Measurements from ENCODE around the gene CCDC80. TPM values are rescaled to one million over a fixed set of nuclear protein-coding genes. Genes with fewer than 3 reads are reported as not detected.

The CCDC80 gene
- total RNA-seq, 1 donor from 2014 or later, result 25.6 TPM

DNA sequence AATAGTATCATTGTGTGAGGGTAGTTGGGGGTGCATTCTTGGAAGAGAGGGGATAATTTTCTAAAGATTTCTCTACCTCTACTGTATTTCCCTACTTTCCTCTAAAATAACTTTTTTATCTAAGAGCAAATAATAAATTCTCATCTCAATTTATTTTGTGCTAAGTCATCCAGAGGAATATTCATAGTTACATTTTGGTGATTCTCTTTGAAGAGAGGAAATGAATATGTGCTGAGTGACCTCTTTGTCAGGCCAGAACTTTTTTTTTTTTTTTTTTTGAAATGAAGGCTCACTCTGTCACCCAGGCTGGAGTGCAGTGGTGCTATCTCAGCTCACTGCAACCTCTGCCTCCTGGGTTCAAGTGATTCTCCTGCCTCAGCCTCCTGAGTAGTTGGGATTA lies 15.1 kb upstream of the CCDC80 start:
- no peaks in the 10 kb centered on the region for H3K27me3 ChIP-seq (ENCODE audit: control insufficient read depth in 3 of 3, insufficient read depth in 3 of 3, low read length in 3 of 3)
- no peak overlapping the region for H3K4me3 ChIP-seq (ENCODE audit: low read length in 3 of 3)
- no peak overlapping the region for H3K27ac ChIP-seq (ENCODE audit: low read depth, low read length)
- H3K36me3 ChIP-seq (ENCODE audit: control insufficient read depth in 3 of 3, insufficient read depth in 3 of 3, low read length in 3 of 3), result no peaks in the 10 kb centered on the region
- H3K9me3 ChIP-seq (ENCODE audit: control insufficient read depth in 3 of 3, low read length in 3 of 3), result no peaks in the 10 kb centered on the region
- H3K4me1 ChIP-seq (ENCODE audit: control insufficient read depth in 3 of 3, insufficient read depth in 3 of 3, low read length in 3 of 3), result peaks cover 0 to 6% (median 0%) of the 10 kb centered on the region in 3 donors
- no peak overlapping the region for H3K9ac ChIP-seq (ENCODE audit: low read depth in 1 of 3, low read length in 3 of 3)

DNA sequence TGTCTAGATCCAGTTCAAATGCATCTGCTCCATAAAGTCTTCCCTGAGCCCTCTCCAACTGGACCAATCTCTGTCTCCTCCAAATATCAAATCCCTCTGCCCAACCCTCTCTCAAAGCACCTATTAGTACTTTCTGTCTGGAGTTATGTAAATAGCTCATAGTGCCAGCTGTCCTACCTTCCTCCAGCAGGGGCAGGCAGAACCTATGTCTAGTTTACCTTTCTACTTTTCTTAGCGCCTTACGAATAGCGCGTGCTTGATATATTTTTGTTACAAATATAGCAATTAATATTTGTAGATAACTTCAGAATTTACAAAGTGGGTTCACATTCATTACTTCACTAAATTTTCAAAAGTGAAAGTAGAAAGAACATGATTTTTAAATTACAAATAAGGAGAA lies 14.0 kb upstream of the CCDC80 start:
- Histone ChIP-seq H3K27ac (ENCODE audit: low read depth, low read length) (peak overlapping the region; percentile 59), H3K36me3 (ENCODE audit: control insufficient read depth in 3 of 3, insufficient read depth in 3 of 3, low read length in 3 of 3) (no peaks in the 10 kb centered on the region), H3K9ac (ENCODE audit: low read depth in 1 of 3, low read length in 3 of 3) (no peak overlapping the region)

DNA sequence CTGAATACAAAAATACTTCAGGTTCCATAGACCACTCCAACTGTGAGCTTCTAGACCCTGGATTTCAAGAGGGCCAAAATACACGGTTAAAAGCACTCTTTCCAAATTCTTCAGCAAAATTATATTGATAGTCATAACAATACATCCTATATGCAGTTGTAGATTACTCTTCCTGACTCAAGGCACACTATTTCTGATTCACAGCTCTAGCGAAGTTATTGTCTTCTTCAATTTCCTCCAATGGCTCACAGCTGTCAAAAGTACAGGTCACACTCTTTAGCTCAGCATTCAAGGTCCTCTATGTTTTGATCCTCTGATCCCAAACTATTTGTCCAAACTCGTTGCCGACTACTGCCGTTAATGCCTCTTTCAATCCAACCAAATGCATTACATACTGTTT lies 13.5 kb upstream of the CCDC80 start:
- H3K36me3 ChIP-seq (ENCODE audit: control insufficient read depth in 3 of 3, insufficient read depth in 3 of 3, low read length in 3 of 3), result no peaks in the 10 kb centered on the region
- no peaks in the 10 kb centered on the region for H3K9me3 ChIP-seq (ENCODE audit: control insufficient read depth in 3 of 3, low read length in 3 of 3)
- no peak overlapping the region for H3K4me3 ChIP-seq (ENCODE audit: low read length in 3 of 3)
- peaks cover 0 to 6% (median 0%) of the 10 kb centered on the region in 3 donors for H3K4me1 ChIP-seq (ENCODE audit: control insufficient read depth in 3 of 3, insufficient read depth in 3 of 3, low read length in 3 of 3)
- H3K27ac ChIP-seq (ENCODE audit: low read depth, low read length), result peak overlapping the region; percentile 59
- H3K27me3 ChIP-seq (ENCODE audit: control insufficient read depth in 3 of 3, insufficient read depth in 3 of 3, low read length in 3 of 3), result no peaks in the 10 kb centered on the region
- no peak overlapping the region for H3K9ac ChIP-seq (ENCODE audit: low read depth in 1 of 3, low read length in 3 of 3)

More for the DNA sequence above, 14.0 kb upstream of the CCDC80 start:
- peaks cover 0 to 6% (median 0%) of the 10 kb centered on the region in 3 donors for H3K4me1 ChIP-seq (ENCODE audit: control insufficient read depth in 3 of 3, insufficient read depth in 3 of 3, low read length in 3 of 3)
- no peak overlapping the region for H3K4me3 ChIP-seq (ENCODE audit: low read length in 3 of 3)
- no peaks in the 10 kb centered on the region for H3K9me3 ChIP-seq (ENCODE audit: control insufficient read depth in 3 of 3, low read length in 3 of 3)
- no peaks in the 10 kb centered on the region for H3K27me3 ChIP-seq (ENCODE audit: control insufficient read depth in 3 of 3, insufficient read depth in 3 of 3, low read length in 3 of 3)

DNA sequence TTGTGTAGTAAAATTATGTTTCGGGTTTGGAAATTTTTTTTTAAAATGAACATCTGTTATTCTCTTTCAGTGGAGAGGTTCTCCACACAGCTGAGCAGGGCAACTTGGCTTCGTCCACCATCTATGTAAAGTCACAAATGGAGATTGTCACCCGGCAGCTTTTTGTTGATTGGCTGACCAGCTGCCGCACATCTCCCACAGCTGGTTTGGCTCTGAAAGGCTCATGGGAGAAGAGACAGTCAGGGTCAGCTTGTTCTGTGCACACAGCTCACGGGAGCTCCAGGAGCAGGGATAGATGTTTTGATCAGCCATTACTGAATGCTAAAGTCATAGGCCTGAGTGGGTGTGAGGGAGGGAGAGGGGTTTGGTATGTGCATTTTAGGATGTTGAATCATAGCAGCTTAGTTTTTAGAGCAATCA lies 12.9 kb upstream of the CCDC80 start:
- Histone ChIP-seq H3K9ac (ENCODE audit: low read depth in 1 of 3, low read length in 3 of 3) (no peak overlapping the region), H3K4me3 (ENCODE audit: low read length in 3 of 3) (no peak overlapping the region), H3K27me3 (ENCODE audit: control insufficient read depth in 3 of 3, insufficient read depth in 3 of 3, low read length in 3 of 3) (no peaks in the 10 kb centered on the region), H3K9me3 (ENCODE audit: control insufficient read depth in 3 of 3, low read length in 3 of 3) (no peaks in the 10 kb centered on the region), H3K4me1 (ENCODE audit: control insufficient read depth in 3 of 3, insufficient read depth in 3 of 3, low read length in 3 of 3) (peaks cover 0 to 6% (median 0%) of the 10 kb centered on the region in 3 donors), H3K36me3 (ENCODE audit: control insufficient read depth in 3 of 3, insufficient read depth in 3 of 3, low read length in 3 of 3) (no peaks in the 10 kb centered on the region), H3K27ac (ENCODE audit: low read depth, low read length) (peak overlapping the region; percentile 59)

DNA sequence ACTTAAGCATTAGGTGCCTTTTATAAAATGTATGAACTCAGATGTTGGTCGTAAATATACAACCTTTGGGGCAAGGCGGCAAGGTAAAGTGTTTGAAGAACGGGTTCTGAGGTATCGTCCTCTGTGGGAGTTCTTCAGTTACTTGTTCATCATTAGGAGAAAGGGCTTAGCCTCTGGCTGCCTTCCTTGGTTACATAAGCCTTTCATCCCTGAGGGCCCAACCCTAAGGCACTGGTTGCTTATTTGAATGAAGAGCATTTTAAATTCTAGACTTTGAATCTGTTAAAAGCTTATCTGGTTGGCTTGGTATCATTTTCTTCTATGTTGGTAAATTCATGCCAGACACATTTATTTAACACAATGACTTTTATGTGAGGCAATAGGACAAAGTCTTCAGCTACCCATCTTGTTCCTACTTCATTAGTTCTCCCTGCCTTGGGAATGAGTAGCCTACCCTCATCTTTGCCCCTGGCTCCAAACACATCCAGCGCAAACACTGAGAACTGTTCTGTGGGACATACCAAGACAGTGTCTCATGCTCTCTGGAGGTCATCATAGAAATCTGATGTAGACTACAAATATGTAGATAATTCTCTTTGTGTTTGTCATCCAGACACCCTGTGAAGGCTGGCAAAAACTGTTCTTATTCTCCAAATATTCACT lies 12.4 kb upstream of the CCDC80 start:
- Histone ChIP-seq H3K9ac (ENCODE audit: low read depth in 1 of 3, low read length in 3 of 3) (no peak overlapping the region), H3K27me3 (ENCODE audit: control insufficient read depth in 3 of 3, insufficient read depth in 3 of 3, low read length in 3 of 3) (no peaks in the 10 kb centered on the region), H3K4me1 (ENCODE audit: control insufficient read depth in 3 of 3, insufficient read depth in 3 of 3, low read length in 3 of 3) (peaks cover 0 to 6% (median 0%) of the 10 kb centered on the region in 3 donors), H3K27ac (ENCODE audit: low read depth, low read length) (peak overlapping the region; percentile 59), H3K36me3 (ENCODE audit: control insufficient read depth in 3 of 3, insufficient read depth in 3 of 3, low read length in 3 of 3) (no peaks in the 10 kb centered on the region), H3K4me3 (ENCODE audit: low read length in 3 of 3) (no peak overlapping the region), H3K9me3 (ENCODE audit: control insufficient read depth in 3 of 3, low read length in 3 of 3) (no peaks in the 10 kb centered on the region)

DNA sequence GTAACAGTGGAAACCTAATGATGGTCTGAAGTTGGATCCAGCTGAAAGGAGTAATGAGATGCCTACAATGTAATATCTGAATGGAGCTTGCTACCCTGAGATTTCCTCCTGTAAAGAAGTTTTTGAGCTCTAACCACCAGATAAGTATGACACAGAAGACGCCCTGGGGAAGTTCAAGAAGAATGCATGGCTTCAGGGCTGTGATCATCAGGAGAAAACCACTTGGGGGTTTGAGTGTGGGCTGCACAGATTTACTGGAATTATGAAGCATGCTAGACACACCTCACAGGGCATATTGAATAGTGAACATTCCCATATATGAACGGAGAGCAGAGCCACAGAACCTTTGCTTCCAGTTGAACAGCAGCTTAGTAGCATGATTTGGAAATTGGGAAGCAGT lies 10.6 kb upstream of the CCDC80 start:
- no peak overlapping the region for H3K9ac ChIP-seq (ENCODE audit: low read depth in 1 of 3, low read length in 3 of 3)
- no peaks in the 10 kb centered on the region for H3K36me3 ChIP-seq (ENCODE audit: control insufficient read depth in 3 of 3, insufficient read depth in 3 of 3, low read length in 3 of 3)
- H3K4me3 ChIP-seq (ENCODE audit: low read length in 3 of 3), result no peak overlapping the region
- no peaks in the 10 kb centered on the region for H3K27me3 ChIP-seq (ENCODE audit: control insufficient read depth in 3 of 3, insufficient read depth in 3 of 3, low read length in 3 of 3)
- peaks cover 7 to 12% (median 9%) of the 10 kb centered on the region in 3 donors for H3K4me1 ChIP-seq (ENCODE audit: control insufficient read depth in 3 of 3, insufficient read depth in 3 of 3, low read length in 3 of 3)
- no peak overlapping the region for H3K27ac ChIP-seq (ENCODE audit: low read depth, low read length)
- no peaks in the 10 kb centered on the region for H3K9me3 ChIP-seq (ENCODE audit: control insufficient read depth in 3 of 3, low read length in 3 of 3)

DNA sequence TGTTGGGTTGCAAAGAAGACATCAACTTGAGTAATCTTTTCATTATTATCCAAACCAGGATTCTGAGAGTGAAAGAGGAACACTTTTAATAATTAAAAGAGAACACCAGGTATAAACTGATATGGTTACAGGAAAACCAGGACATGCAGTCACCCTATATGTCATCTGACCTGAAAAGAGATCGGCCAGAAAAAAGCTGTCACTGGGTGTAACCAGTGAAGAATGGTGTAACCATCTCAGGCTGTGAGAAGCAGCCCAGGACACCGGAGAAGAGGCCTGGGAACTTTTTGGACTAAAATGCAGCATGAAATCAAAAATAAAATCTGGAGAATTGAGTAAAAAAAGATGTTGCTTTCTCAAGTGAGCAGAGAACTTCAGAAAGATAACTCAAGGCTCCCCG lies 10.1 kb upstream of the CCDC80 start:
- H3K27ac ChIP-seq (ENCODE audit: low read depth, low read length), result no peak overlapping the region
- H3K36me3 ChIP-seq (ENCODE audit: control insufficient read depth in 3 of 3, insufficient read depth in 3 of 3, low read length in 3 of 3), result no peaks in the 10 kb centered on the region
- no peaks in the 10 kb centered on the region for H3K9me3 ChIP-seq (ENCODE audit: control insufficient read depth in 3 of 3, low read length in 3 of 3)
- peaks cover 11 to 15% (median 12%) of the 10 kb centered on the region in 3 donors for H3K4me1 ChIP-seq (ENCODE audit: control insufficient read depth in 3 of 3, insufficient read depth in 3 of 3, low read length in 3 of 3)
- H3K27me3 ChIP-seq (ENCODE audit: control insufficient read depth in 3 of 3, insufficient read depth in 3 of 3, low read length in 3 of 3), result no peaks in the 10 kb centered on the region
- no peak overlapping the region for H3K4me3 ChIP-seq (ENCODE audit: low read length in 3 of 3)
- H3K9ac ChIP-seq (ENCODE audit: low read depth in 1 of 3, low read length in 3 of 3), result no peak overlapping the region

DNA sequence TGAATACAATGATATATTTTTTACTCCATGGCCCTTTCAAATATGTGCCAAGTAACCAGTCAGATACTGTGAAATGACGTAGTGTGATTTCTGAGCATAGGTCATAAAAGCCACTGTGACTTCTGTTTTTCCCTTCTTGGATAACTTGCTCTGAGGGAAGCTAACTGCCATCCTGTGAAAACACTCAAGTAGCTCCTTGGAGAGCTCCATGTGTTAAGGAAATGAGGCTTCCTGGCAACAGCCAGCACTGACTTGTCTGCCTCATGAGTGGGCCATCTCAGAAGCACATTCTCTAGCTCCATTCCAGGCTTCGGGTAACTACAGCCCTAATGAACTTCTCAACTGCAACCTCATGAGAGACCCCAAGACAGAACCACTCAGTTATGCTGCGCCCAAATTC lies 9.5 kb upstream of the CCDC80 start:
- H3K9ac ChIP-seq (ENCODE audit: low read depth in 1 of 3, low read length in 3 of 3), result no peak overlapping the region
- no peak overlapping the region for H3K4me3 ChIP-seq (ENCODE audit: low read length in 3 of 3)
- no peaks in the 10 kb centered on the region for H3K27me3 ChIP-seq (ENCODE audit: control insufficient read depth in 3 of 3, insufficient read depth in 3 of 3, low read length in 3 of 3)
- peaks cover 11 to 15% (median 12%) of the 10 kb centered on the region in 3 donors for H3K4me1 ChIP-seq (ENCODE audit: control insufficient read depth in 3 of 3, insufficient read depth in 3 of 3, low read length in 3 of 3)
- H3K9me3 ChIP-seq (ENCODE audit: control insufficient read depth in 3 of 3, low read length in 3 of 3), result no peaks in the 10 kb centered on the region
- H3K27ac ChIP-seq (ENCODE audit: low read depth, low read length), result no peak overlapping the region
- H3K36me3 ChIP-seq (ENCODE audit: control insufficient read depth in 3 of 3, insufficient read depth in 3 of 3, low read length in 3 of 3), result no peaks in the 10 kb centered on the region

DNA sequence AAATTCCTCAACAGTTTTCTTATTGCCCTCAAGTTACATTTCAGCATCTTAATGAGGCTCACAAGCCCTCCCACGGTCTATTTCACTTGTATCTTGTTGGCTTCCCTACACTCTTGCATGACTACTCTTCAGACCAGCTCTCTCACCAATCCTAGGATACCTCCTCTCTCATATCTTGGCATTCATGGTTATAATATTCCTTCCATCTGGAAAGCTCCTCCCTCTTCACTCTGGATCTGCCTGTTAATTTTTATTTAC lies 8.5 kb upstream of the CCDC80 start:
- H3K27ac ChIP-seq (ENCODE audit: low read depth, low read length), result no peak overlapping the region
- no peak overlapping the region for H3K9ac ChIP-seq (ENCODE audit: low read depth in 1 of 3, low read length in 3 of 3)
- H3K4me1 ChIP-seq (ENCODE audit: control insufficient read depth in 3 of 3, insufficient read depth in 3 of 3, low read length in 3 of 3), result peaks cover 11 to 12% (median 11%) of the 10 kb centered on the region in 3 donors
- no peaks in the 10 kb centered on the region for H3K9me3 ChIP-seq (ENCODE audit: control insufficient read depth in 3 of 3, low read length in 3 of 3)
- no peak overlapping the region for H3K4me3 ChIP-seq (ENCODE audit: low read length in 3 of 3)
- H3K36me3 ChIP-seq (ENCODE audit: control insufficient read depth in 3 of 3, insufficient read depth in 3 of 3, low read length in 3 of 3), result no peaks in the 10 kb centered on the region
- H3K27me3 ChIP-seq (ENCODE audit: control insufficient read depth in 3 of 3, insufficient read depth in 3 of 3, low read length in 3 of 3), result no peaks in the 10 kb centered on the region

DNA sequence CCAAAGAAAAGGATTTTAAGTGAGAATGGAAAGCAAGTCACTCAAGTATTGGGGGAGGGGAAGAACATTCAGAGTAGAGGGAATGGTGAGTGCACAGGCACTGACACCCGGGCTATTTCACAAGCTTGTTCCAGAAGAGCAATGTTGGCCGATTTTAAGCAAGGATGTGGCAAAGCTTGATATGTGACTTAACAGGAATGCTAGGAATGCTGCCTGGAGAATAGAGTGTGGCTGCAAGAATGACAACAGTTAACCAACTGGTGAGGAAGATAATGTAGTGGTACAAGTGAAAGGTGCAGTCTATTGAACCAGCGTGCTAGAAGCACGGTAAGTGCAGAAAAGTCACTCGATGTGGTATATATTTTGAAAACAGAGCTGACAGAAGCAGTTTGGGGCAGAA lies 6.2 kb upstream of the CCDC80 start:
- H3K9ac ChIP-seq (ENCODE audit: low read depth in 1 of 3, low read length in 3 of 3), result peak overlapping the region in 1 of 3 donors; percentile 11
- peaks cover 11 to 12% (median 11%) of the 10 kb centered on the region in 3 donors for H3K4me1 ChIP-seq (ENCODE audit: control insufficient read depth in 3 of 3, insufficient read depth in 3 of 3, low read length in 3 of 3)
- no peaks in the 10 kb centered on the region for H3K9me3 ChIP-seq (ENCODE audit: control insufficient read depth in 3 of 3, low read length in 3 of 3)
- peak overlapping the region in 1 of 3 donors; percentile 4 for H3K4me3 ChIP-seq (ENCODE audit: low read length in 3 of 3)
- no peaks in the 10 kb centered on the region for H3K36me3 ChIP-seq (ENCODE audit: control insufficient read depth in 3 of 3, insufficient read depth in 3 of 3, low read length in 3 of 3)
- no peak overlapping the region for H3K27ac ChIP-seq (ENCODE audit: low read depth, low read length)
- H3K27me3 ChIP-seq (ENCODE audit: control insufficient read depth in 3 of 3, insufficient read depth in 3 of 3, low read length in 3 of 3), result no peaks in the 10 kb centered on the region
